ENCODE measurements around the gene CISD2.
"Not testable (repeated sequence)": the region's sequence is repeated elsewhere in the genome, so short reads cannot be mapped to it uniquely, and the experiment has no call there.

CISD2 gene

DNA sequence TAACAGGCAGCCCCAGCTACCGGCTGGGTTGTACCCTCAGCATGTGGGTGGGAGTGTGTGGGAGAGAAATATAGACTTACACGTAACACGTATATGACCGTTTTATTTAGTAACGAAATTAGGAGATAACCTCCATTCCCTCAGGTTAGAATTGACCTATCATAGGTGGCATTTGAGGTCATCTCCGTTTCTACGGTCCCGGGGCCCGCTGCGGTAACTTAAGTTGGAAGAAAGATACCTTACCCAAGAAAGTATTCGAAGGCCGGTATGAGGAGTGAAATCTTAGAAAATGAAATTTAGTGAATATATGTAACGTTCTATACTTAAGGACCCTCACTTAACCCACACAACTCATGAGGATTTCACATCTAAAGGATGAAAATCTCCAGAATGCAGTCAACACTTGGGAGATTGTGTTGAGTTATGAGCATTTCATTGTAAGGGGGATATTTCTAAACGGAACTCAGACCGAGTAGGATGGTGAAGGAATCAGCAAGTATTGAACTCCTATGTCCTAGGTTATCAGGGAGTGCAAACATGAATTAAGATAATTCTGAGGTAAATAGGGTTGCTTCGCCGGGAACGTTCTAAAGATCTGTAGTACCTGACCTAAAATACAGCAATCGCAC is 891 bp downstream of the CISD2 start:
- Histone ChIP-seq H2AFZ (ENCODE audit: low read depth, low read length, severe bottlenecking) (peak overlapping the region; percentile 9), H3K4me2 (ENCODE audit: low read depth, low read length, poor library complexity, severe bottlenecking) (peak overlapping the region; percentile 90), H4K20me1 (ENCODE audit: low read depth, low read length) (no peaks in the 10 kb centered on the region), H3F3A (ENCODE audit: insufficient read depth) (peaks cover 10% of the 10 kb centered on the region), H3K36me3 (ENCODE audit: low read length) (peaks cover 4% of the 10 kb centered on the region; the same call in 1 of the 2 replicates), H3K9me2 (replicated peaks; ENCODE audit: insufficient read depth, low read length) (no peaks in the 10 kb centered on the region), H3K27me3 (ENCODE audit: low read length) (no peaks in the 10 kb centered on the region), H3K9me3 (ENCODE audit: insufficient read depth, low read length) (no peaks in the 10 kb centered on the region), H3K9ac (ENCODE audit: low read length) (peak overlapping the region; percentile 70), H3K27ac (ENCODE audit: low read depth, low read length) (peak overlapping the region; percentile 99), H3K79me2 (ENCODE audit: insufficient read depth, low read length) (peaks cover 75% of the 10 kb centered on the region), H3K4me3 (ENCODE audit: insufficient read depth, low read length, poor library complexity, severe bottlenecking) (peak overlapping the region; percentile 71)
- TF ChIP-seq EZH2phosphoT487 (conservative IDR thresholded peaks at IDR 0.05; ENCODE audit: low read length): no peak
- TF ChIP-seq, protein P1, sequence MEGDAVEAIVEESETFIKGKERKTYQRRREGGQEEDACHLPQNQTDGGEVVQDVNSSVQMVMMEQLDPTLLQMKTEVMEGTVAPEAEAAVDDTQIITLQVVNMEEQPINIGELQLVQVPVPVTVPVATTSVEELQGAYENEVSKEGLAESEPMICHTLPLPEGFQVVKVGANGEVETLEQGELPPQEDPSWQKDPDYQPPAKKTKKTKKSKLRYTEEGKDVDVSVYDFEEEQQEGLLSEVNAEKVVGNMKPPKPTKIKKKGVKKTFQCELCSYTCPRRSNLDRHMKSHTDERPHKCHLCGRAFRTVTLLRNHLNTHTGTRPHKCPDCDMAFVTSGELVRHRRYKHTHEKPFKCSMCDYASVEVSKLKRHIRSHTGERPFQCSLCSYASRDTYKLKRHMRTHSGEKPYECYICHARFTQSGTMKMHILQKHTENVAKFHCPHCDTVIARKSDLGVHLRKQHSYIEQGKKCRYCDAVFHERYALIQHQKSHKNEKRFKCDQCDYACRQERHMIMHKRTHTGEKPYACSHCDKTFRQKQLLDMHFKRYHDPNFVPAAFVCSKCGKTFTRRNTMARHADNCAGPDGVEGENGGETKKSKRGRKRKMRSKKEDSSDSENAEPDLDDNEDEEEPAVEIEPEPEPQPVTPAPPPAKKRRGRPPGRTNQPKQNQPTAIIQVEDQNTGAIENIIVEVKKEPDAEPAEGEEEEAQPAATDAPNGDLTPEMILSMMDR (IDR thresholded peaks at IDR 0.05; ENCODE audit: insufficient read depth, low read length, poor library complexity, severe bottlenecking): no peak

DNA sequence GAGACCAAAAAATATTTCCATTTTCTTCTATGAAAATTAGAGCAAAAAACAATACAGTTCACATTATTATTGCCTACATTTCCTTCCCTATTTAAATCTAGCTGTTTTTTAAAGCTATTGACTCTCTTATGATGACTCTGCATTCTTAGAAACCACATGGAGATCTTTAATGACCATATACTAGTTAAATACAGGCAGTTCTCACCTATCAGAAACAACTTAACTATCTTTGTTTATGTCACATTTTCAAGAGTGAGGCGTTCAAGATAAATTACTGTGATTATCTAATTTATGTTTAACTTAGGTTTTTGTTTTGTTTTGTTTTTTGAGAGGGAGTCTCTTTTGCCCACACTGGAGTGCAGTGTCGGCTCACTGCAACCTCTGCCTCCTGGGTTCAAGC is 3.0 kb downstream of the CISD2 start:
- Histone ChIP-seq H3K79me2 (ENCODE audit: insufficient read depth, low read length) (peaks cover 76% of the 10 kb centered on the region), H3K9me2 (replicated peaks; ENCODE audit: insufficient read depth, low read length) (no peaks in the 10 kb centered on the region), H4K20me1 (ENCODE audit: low read depth, low read length) (no peaks in the 10 kb centered on the region), H3K27ac (ENCODE audit: low read depth, low read length) (no peak overlapping the region), H3K4me3 (ENCODE audit: insufficient read depth, low read length, poor library complexity, severe bottlenecking) (no peak overlapping the region), H3F3A (ENCODE audit: insufficient read depth) (peaks cover 10% of the 10 kb centered on the region), H3K9ac (ENCODE audit: low read length) (no peak overlapping the region), H3K9me3 (ENCODE audit: insufficient read depth, low read length) (no peaks in the 10 kb centered on the region), H3K36me3 (ENCODE audit: low read length) (peaks cover 18% of the 10 kb centered on the region; the same call in 1 of the 2 replicates), H2AFZ (ENCODE audit: low read depth, low read length, severe bottlenecking) (no peak overlapping the region), H3K27me3 (ENCODE audit: low read length) (no peaks in the 10 kb centered on the region), H3K4me2 (ENCODE audit: low read depth, low read length, poor library complexity, severe bottlenecking) (peak overlapping the region; percentile 90)
- TF ChIP-seq EZH2phosphoT487 (conservative IDR thresholded peaks at IDR 0.05; ENCODE audit: low read length): no peak
- TF ChIP-seq, protein P1 (IDR thresholded peaks at IDR 0.05; ENCODE audit: insufficient read depth, low read length, poor library complexity, severe bottlenecking): no peak

DNA sequence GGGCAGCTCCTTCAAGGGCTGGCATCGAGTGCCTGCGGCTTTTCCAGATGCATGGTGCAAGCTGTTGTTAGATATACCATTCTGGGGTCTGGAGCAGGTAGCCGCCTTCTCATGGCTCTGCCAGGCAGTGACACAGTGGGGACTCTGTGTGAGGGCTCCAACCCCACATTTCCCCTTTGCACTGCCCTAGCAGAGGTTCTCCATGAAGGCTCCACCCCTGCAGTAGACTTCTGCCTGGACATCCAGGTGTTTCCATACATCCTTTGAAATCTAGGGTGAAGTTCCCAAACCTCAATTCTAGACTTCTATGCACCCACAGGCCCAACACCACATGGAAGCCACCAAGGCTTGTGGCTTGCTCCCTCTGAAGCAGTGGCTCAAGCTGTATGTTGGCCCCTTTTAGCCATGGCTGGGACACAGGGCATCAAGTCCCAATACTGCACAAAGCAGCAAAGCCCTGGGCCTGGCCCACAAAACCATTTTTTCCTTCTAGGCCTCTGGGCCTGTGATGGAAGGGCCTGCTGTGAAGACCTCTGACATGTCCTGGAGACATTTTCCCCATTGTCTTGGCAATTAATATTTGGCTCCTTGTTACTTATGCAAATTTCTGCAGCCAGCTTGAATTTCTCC is 8.8 kb downstream of the CISD2 start:
- H3K79me2 ChIP-seq (ENCODE audit: insufficient read depth, low read length): peaks cover 31% of the 10 kb centered on the region
- not testable (repeated sequence) for H3K9me3 ChIP-seq (ENCODE audit: insufficient read depth, low read length); H2AFZ ChIP-seq (ENCODE audit: low read depth, low read length, severe bottlenecking); H3K4me3 ChIP-seq (ENCODE audit: insufficient read depth, low read length, poor library complexity, severe bottlenecking); H3F3A ChIP-seq (ENCODE audit: insufficient read depth); H3K9ac ChIP-seq (ENCODE audit: low read length); H3K27me3 ChIP-seq (ENCODE audit: low read length); H3K4me2 ChIP-seq (ENCODE audit: low read depth, low read length, poor library complexity, severe bottlenecking); H4K20me1 ChIP-seq (ENCODE audit: low read depth, low read length); H3K27ac ChIP-seq (ENCODE audit: low read depth, low read length); H3K9me2 ChIP-seq (replicated peaks; ENCODE audit: insufficient read depth, low read length)
- H3K36me3 ChIP-seq (ENCODE audit: low read length): peaks cover 24% of the 10 kb centered on the region; the same call in 1 of the 2 replicates

- not testable (repeated sequence) for H3K4me2 ChIP-seq (ENCODE audit: low read depth, low read length, poor library complexity, severe bottlenecking); H3K9me2 ChIP-seq (replicated peaks; ENCODE audit: insufficient read depth, low read length); H3K4me3 ChIP-seq (ENCODE audit: insufficient read depth, low read length, poor library complexity, severe bottlenecking); H2AFZ ChIP-seq (ENCODE audit: low read depth, low read length, severe bottlenecking); H4K20me1 ChIP-seq (ENCODE audit: low read depth, low read length); H3K27me3 ChIP-seq (ENCODE audit: low read length); H3K27ac ChIP-seq (ENCODE audit: low read depth, low read length); H3K9ac ChIP-seq (ENCODE audit: low read length); H3F3A ChIP-seq (ENCODE audit: insufficient read depth); H3K9me3 ChIP-seq (ENCODE audit: insufficient read depth, low read length)
- H3K36me3 ChIP-seq (ENCODE audit: low read length): peaks cover 24% of the 10 kb centered on the region; the same call in 1 of the 2 replicates
- peaks cover 23% of the 10 kb centered on the region for H3K79me2 ChIP-seq (ENCODE audit: insufficient read depth, low read length)
These were observed 9.6 kb downstream of the CISD2 start for GRCh38 chr4:102878349-102878748.
